ENCODE results near the gene AK5.

Gene AK5

DNA sequence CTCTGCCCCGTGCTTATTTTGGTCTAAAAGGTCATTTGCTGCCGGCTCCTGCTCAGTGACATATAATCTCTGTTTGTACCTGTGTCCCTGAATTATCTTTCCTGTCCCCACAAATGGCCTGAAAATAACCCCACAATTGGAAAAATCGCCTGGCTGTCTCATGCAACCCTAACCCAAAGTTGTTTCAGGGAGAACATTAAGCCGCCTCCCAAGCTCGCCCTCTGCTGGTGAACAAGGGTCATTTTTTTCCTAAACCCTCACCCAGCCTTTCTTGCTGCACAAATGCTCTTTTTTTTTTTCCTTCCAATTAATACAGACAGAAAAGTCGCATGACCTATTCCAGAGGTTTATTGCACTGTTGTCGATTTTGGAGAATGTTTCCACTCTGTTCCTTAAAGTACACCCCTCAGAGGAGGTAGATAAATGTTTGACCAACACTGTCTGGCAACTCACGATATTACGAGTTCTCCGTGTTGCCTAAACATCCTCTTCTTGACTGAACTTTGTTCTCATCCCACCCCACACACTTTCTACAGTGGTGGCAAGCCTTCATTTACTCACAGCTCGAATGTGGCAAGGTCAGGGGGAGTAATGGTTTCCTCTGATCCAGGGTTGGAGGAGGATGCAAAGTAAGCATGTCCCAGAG is 252.0 kb downstream of the AK5 start:
- no peaks in the 10 kb centered on the region for H3K9me2 ChIP-seq (replicated peaks; ENCODE audit: low read depth, low read length)
- H4K20me1 ChIP-seq (ENCODE audit: insufficient read depth, low read length, poor library complexity, severe bottlenecking), result no peaks in the 10 kb centered on the region
- no peak overlapping the region for H3K9ac ChIP-seq (ENCODE audit: low read depth, low read length, poor library complexity, severe bottlenecking)
- H3F3A ChIP-seq (ENCODE audit: low read depth), result no peaks in the 10 kb centered on the region
- TF ChIP-seq, protein P1, sequence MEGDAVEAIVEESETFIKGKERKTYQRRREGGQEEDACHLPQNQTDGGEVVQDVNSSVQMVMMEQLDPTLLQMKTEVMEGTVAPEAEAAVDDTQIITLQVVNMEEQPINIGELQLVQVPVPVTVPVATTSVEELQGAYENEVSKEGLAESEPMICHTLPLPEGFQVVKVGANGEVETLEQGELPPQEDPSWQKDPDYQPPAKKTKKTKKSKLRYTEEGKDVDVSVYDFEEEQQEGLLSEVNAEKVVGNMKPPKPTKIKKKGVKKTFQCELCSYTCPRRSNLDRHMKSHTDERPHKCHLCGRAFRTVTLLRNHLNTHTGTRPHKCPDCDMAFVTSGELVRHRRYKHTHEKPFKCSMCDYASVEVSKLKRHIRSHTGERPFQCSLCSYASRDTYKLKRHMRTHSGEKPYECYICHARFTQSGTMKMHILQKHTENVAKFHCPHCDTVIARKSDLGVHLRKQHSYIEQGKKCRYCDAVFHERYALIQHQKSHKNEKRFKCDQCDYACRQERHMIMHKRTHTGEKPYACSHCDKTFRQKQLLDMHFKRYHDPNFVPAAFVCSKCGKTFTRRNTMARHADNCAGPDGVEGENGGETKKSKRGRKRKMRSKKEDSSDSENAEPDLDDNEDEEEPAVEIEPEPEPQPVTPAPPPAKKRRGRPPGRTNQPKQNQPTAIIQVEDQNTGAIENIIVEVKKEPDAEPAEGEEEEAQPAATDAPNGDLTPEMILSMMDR (conservative IDR thresholded peaks at IDR 0.05; ENCODE audit: low read length), result peak; percentile 84
- TF ChIP-seq EZH2phosphoT487 (IDR thresholded peaks at IDR 0.05; ENCODE audit: borderline replicate concordance), result no peak
- H3K27me3 ChIP-seq (ENCODE audit: insufficient read depth, low read length, poor library complexity, severe bottlenecking), result no peaks in the 10 kb centered on the region
- no peaks in the 10 kb centered on the region for H3K9me3 ChIP-seq (ENCODE audit: insufficient read depth, low read depth, low read length)
- H3K4me1 ChIP-seq (ENCODE audit: insufficient read depth, low read length, poor library complexity, severe bottlenecking), result no peaks in the 10 kb centered on the region
- H3K4me3 ChIP-seq (ENCODE audit: low read length, poor library complexity, severe bottlenecking), result no peak overlapping the region
- no peaks in the 10 kb centered on the region for H3K79me2 ChIP-seq (ENCODE audit: insufficient read depth, low read length)
- H3K36me3 ChIP-seq (ENCODE audit: insufficient read depth, low read length), result no peaks in the 10 kb centered on the region
- peak overlapping the region; percentile 67 for H2AFZ ChIP-seq (ENCODE audit: low read length)
- H3K4me2 ChIP-seq (ENCODE audit: low read depth, low read length, poor library complexity, severe bottlenecking), result no peak overlapping the region

- Histone ChIP-seq H3K4me1 (ENCODE audit: insufficient read depth, low read length, poor library complexity, severe bottlenecking) (peaks cover 2% of the 10 kb centered on the region), H2AFZ (ENCODE audit: low read length) (peak overlapping the region; percentile 67; the same call in 1 of the 2 replicates), H3K9me3 (ENCODE audit: insufficient read depth, low read depth, low read length) (no peaks in the 10 kb centered on the region), H3K27me3 (ENCODE audit: insufficient read depth, low read length, poor library complexity, severe bottlenecking) (no peaks in the 10 kb centered on the region), H4K20me1 (ENCODE audit: insufficient read depth, low read length, poor library complexity, severe bottlenecking) (no peaks in the 10 kb centered on the region), H3K36me3 (ENCODE audit: insufficient read depth, low read length) (no peaks in the 10 kb centered on the region), H3K4me2 (ENCODE audit: low read depth, low read length, poor library complexity, severe bottlenecking) (no peak overlapping the region), H3K9me2 (replicated peaks; ENCODE audit: low read depth, low read length) (no peaks in the 10 kb centered on the region), H3K4me3 (ENCODE audit: low read length, poor library complexity, severe bottlenecking) (no peak overlapping the region), H3K9ac (ENCODE audit: low read depth, low read length, poor library complexity, severe bottlenecking) (no peak overlapping the region), H3K79me2 (ENCODE audit: insufficient read depth, low read length) (no peaks in the 10 kb centered on the region), H3F3A (ENCODE audit: low read depth) (no peaks in the 10 kb centered on the region)
- TF ChIP-seq, protein P1 (conservative IDR thresholded peaks at IDR 0.05; ENCODE audit: low read length), result no peak
- TF ChIP-seq EZH2phosphoT487 (IDR thresholded peaks at IDR 0.05; ENCODE audit: borderline replicate concordance), result no peak
Measured at GRCh38 chr1:77534456-77534855, 252.6 kb downstream of the AK5 start.

- H3K4me2 ChIP-seq (ENCODE audit: low read depth, low read length, poor library complexity, severe bottlenecking), result no peak overlapping the region
- no peak overlapping the region for H2AFZ ChIP-seq (ENCODE audit: low read length)
- no peak overlapping the region for H3K4me3 ChIP-seq (ENCODE audit: low read length, poor library complexity, severe bottlenecking)
- no peaks in the 10 kb centered on the region for H4K20me1 ChIP-seq (ENCODE audit: insufficient read depth, low read length, poor library complexity, severe bottlenecking)
- no peak overlapping the region for H3K9ac ChIP-seq (ENCODE audit: low read depth, low read length, poor library complexity, severe bottlenecking)
- no peaks in the 10 kb centered on the region for H3F3A ChIP-seq (ENCODE audit: low read depth)
- no peaks in the 10 kb centered on the region for H3K9me2 ChIP-seq (replicated peaks; ENCODE audit: low read depth, low read length)
- TF ChIP-seq EZH2phosphoT487 (IDR thresholded peaks at IDR 0.05; ENCODE audit: borderline replicate concordance), result no peak
- TF ChIP-seq, protein P1 (conservative IDR thresholded peaks at IDR 0.05; ENCODE audit: low read length), result no peak
- no peaks in the 10 kb centered on the region for H3K9me3 ChIP-seq (ENCODE audit: insufficient read depth, low read depth, low read length)
- no peaks in the 10 kb centered on the region for H3K36me3 ChIP-seq (ENCODE audit: insufficient read depth, low read length)
- no peaks in the 10 kb centered on the region for H3K79me2 ChIP-seq (ENCODE audit: insufficient read depth, low read length)
- H3K27me3 ChIP-seq (ENCODE audit: insufficient read depth, low read length, poor library complexity, severe bottlenecking), result no peaks in the 10 kb centered on the region
- H3K4me1 ChIP-seq (ENCODE audit: insufficient read depth, low read length, poor library complexity, severe bottlenecking), result peaks cover 12% of the 10 kb centered on the region
Measured at GRCh38 chr1:77536813-77537212, 255.0 kb downstream of the AK5 start.

Data from Loucy (cell line).